NCI-H2029 treated with DMSO at 0.1 percent for 48 hours (cell line): ENCODE results near the gene PSPN.

Experiments used
- DNase-seq: peaks from one replicate; lab custom pipeline; 2025; lab: John Stamatoyannopoulos, UW

PSPN gene

GRCh38 chr19:6325614-6326013 lies 50.1 kb downstream of the PSPN start:
- no peak for DNase-seq
